ENCODE data around the gene ASTL.

The ASTL gene

GRCh38 chr2:96112501-96113366 lies 25.6 kb downstream of the ASTL start:
- no peak for DNase-seq (ENCODE audit: low spot score)

GRCh38 chr2:96111823-96112500 lies 26.3 kb downstream of the ASTL start:
- DNase-seq (ENCODE audit: low spot score) = no peak

GRCh38 chr2:96111257-96111640 lies 27.1 kb downstream of the ASTL start:
- no peak for DNase-seq (ENCODE audit: low spot score)

GRCh38 chr2:96110621-96111256 lies 27.6 kb downstream of the ASTL start:
- DNase-seq (ENCODE audit: low spot score) = no peak

GRCh38 chr2:96109931-96110511 lies 28.3 kb downstream of the ASTL start:
- no peak for DNase-seq (ENCODE audit: low spot score)

GRCh38 chr2:96109361-96109680 lies 29.0 kb downstream of the ASTL start:
- DNase-seq (ENCODE audit: low spot score) = no peak

- no peak for DNase-seq (ENCODE audit: low spot score)
Measured at GRCh38 chr2:96108541-96109360, 29.6 kb downstream of the ASTL start.

- no peak for DNase-seq (ENCODE audit: low spot score)
Measured at GRCh38 chr2:96108151-96108540, 30.2 kb downstream of the ASTL start.

- DNase-seq (ENCODE audit: low spot score) = no peak
Measured at GRCh38 chr2:96107708-96108065, 30.6 kb downstream of the ASTL start.

GRCh38 chr2:96106991-96107707 lies 31.2 kb downstream of the ASTL start:
- DNase-seq (ENCODE audit: low spot score) = no peak

GRCh38 chr2:96105994-96106715 lies 32.1 kb downstream of the ASTL start:
- no peak for DNase-seq (ENCODE audit: low spot score)

GRCh38 chr2:96105152-96105915 lies 33.0 kb downstream of the ASTL start:
- no peak for DNase-seq (ENCODE audit: low spot score)

- DNase-seq (ENCODE audit: low spot score) = no peak
Measured at GRCh38 chr2:96104487-96104861, 33.8 kb downstream of the ASTL start.

- DNase-seq (ENCODE audit: low spot score) = no peak
Measured at GRCh38 chr2:96103761-96104486, 34.4 kb downstream of the ASTL start.

GRCh38 chr2:96103187-96103601 lies 35.1 kb downstream of the ASTL start:
- no peak for DNase-seq (ENCODE audit: low spot score)

GRCh38 chr2:96102596-96103186 lies 35.6 kb downstream of the ASTL start:
- DNase-seq (ENCODE audit: low spot score) = no peak

GRCh38 chr2:96100893-96101304 lies 37.4 kb downstream of the ASTL start:
- DNase-seq (ENCODE audit: low spot score) = no peak

- DNase-seq (ENCODE audit: low spot score) = no peak
Measured at GRCh38 chr2:96099861-96100798, 38.2 kb downstream of the ASTL start.
